ENCODE measurements around the gene HGD. TPM values are rescaled to one million over a fixed set of nuclear protein-coding genes. Genes with fewer than 3 reads are reported as not detected.
"Not testable (repeated sequence)": the region's sequence is repeated elsewhere in the genome, so short reads cannot be mapped to it uniquely, and the experiment has no call there.

The HGD gene
- total and polyA plus RNA-seq, 9 donors = 0.04 to 2.4 (median 0.69) TPM; not detected in 1

DNA sequence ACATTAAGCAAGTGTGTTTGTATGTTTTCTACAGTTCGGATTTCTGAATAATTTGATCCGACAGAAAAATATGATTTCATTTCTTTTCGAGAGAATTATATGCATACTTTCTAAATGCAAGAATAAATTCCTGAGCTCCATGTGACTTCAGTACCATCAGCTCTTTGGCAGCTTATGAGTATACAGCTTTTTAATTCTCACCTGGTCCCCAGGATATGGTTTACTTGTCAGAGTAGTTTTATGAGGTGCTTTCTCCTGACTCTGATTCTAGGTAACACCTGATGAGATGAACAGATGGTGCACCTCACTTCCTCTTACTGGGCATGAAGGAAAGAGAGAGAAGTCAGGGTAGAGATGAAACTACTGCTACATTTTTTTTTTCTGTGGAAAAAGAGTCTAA, 3.1 kb downstream of the HGD start:
- Histone ChIP-seq H3K9me3 (no peaks in the 10 kb centered on the region), H3K4me3 (no peak overlapping the region), H3K27me3 (no peaks in the 10 kb centered on the region), H3K36me3 (no peaks in the 10 kb centered on the region), H3K4me1 (ENCODE audit: insufficient read depth) (no peaks in the 10 kb centered on the region), H3K27ac (peak overlapping the region in 1 of 2 donors; percentile 46)
- DNase-seq = no peak
- WGBS, 3 donors = 1 to 22% (median 4%) methylated on average over 3 of the region's 3 CpGs
- TF ChIP-seq, protein P1, sequence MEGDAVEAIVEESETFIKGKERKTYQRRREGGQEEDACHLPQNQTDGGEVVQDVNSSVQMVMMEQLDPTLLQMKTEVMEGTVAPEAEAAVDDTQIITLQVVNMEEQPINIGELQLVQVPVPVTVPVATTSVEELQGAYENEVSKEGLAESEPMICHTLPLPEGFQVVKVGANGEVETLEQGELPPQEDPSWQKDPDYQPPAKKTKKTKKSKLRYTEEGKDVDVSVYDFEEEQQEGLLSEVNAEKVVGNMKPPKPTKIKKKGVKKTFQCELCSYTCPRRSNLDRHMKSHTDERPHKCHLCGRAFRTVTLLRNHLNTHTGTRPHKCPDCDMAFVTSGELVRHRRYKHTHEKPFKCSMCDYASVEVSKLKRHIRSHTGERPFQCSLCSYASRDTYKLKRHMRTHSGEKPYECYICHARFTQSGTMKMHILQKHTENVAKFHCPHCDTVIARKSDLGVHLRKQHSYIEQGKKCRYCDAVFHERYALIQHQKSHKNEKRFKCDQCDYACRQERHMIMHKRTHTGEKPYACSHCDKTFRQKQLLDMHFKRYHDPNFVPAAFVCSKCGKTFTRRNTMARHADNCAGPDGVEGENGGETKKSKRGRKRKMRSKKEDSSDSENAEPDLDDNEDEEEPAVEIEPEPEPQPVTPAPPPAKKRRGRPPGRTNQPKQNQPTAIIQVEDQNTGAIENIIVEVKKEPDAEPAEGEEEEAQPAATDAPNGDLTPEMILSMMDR (IDR thresholded peaks at IDR 0.05) = no peak
- intact Hi-C loops (cut with DNase I) = loop anchor here in 1 of 4 donors (5.0 kb wide), 1 partner anchor 543 kb away; no protein-coding TSS in a partner anchor

DNA sequence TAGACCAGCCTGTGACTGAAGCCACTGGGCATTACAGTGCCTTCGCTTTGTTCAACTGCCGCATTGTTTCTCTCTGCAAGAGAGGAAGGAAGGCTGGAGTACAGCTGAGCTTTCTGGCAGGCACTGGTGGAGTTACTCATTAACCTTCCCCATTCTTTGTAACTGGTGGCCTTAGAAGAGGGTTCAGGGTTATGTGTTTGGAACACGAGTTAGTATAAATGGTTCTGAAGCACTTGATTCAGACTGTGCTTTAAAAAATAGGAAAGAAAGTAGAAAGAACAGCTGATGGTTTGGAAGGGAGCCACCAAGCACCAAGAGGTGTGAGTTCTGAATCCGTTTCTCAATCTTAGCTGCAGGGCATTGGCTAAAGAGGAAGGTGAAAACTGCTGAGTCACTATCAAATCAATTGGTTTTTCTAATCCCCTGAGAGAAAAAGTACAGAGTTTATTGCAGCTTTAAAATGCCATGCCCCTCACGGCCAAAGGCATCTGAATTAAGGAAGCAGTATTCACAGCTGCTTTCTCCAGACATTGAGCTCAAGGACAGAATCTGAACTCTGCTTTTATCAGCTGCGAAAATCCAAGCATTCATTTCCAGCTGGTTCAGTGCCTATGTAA, 3.6 kb downstream of the HGD start:
- no peaks in the 10 kb centered on the region for H3K9me3 ChIP-seq
- TF ChIP-seq, protein P1 (IDR thresholded peaks at IDR 0.05) = no peak
- TF ChIP-seq POLR2A (IDR thresholded peaks at IDR 0.05) (no peak), EP300 (IDR thresholded peaks at IDR 0.05) (no peak)
- no peaks in the 10 kb centered on the region for H3K27me3 ChIP-seq
- H3K27ac ChIP-seq = peak overlapping the region in 1 of 2 donors; percentile 46
- no peaks in the 10 kb centered on the region for H3K36me3 ChIP-seq
- peak; percentile 57 to 63 (median 60) for DNase-seq
- 1 to 11% (median 2%) methylated on average over 6 of the region's 6 CpGs for WGBS, 3 donors
- H3K4me3 ChIP-seq = no peak overlapping the region
- H3K4me1 ChIP-seq (ENCODE audit: insufficient read depth) = no peaks in the 10 kb centered on the region
- intact Hi-C loops (cut with DNase I) = loop anchor here in 1 of 4 donors (5.0 kb wide), 1 partner anchor 544 kb away; no protein-coding TSS in a partner anchor

DNA sequence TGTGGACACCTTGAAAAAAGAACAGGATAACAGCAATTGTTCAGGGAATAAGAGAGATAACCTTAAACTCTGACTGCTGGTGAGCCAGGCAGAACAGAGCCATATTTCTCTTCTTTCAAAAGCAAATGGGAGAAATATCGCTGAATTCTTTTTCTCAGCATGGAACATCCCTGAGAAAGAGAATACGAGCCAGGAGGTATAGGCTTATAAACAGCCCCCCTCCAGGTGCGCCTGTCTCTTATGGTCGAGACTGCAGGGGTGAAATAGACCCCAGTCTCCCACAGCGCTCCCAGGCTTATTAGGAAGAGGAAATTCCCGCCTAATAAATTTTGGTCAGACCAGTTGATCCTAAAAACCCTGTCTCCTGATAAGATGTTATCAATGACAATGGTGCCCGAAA, 4.8 kb downstream of the HGD start:
- H3K27me3 ChIP-seq = not testable (repeated sequence)

DNA sequence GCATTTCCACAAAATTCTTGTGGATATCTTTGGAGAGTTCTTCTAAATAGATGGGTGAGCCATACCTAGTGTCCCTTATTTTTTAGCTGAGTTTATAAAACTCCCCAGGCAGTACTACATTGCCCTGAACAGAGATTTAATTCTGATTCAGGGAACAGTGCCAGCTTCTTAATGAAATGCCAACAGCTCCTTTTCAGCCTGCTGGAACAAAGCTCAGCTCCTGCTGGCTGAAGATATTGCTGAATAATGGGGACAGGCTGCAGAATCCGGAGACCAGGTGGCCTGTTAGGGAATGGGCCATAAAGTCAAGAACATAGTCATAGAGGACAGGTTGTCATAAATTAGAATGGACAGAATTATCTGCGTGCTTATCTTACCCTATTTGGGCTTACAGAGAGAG, 8.9 kb downstream of the HGD start:
- DNase-seq = no peak
- intact Hi-C loops (cut with DNase I) = no loop called here
- no peaks in the 10 kb centered on the region for H3K36me3 ChIP-seq
- no peaks in the 10 kb centered on the region for H3K27me3 ChIP-seq
- H3K27ac ChIP-seq = no peak overlapping the region
- H3K9me3 ChIP-seq = no peaks in the 10 kb centered on the region
- no peaks in the 10 kb centered on the region for H3K4me1 ChIP-seq (ENCODE audit: insufficient read depth)
- H3K4me3 ChIP-seq = no peak overlapping the region
- TF ChIP-seq POLR2A (IDR thresholded peaks at IDR 0.05) = no peak
- TF ChIP-seq, protein P1 (IDR thresholded peaks at IDR 0.05) = no peak
- TF ChIP-seq EP300 (IDR thresholded peaks at IDR 0.05) = no peak
- 18 to 45% (median 37%) methylated on average over 2 of the region's 2 CpGs for WGBS, 3 donors

More for the DNA sequence above, 4.8 kb downstream of the HGD start:
- not testable (repeated sequence) for H3K4me1 ChIP-seq (ENCODE audit: insufficient read depth); DNase-seq; H3K9me3 ChIP-seq; H3K36me3 ChIP-seq; H3K4me3 ChIP-seq; H3K27ac ChIP-seq
- 93 to 97% (median 94%) methylated on average over 7 of the region's 7 CpGs for whole genome bisulfite sequencing, 3 donors
- intact Hi-C loops (cut with DNase I) = loop anchor here in 1 of 4 donors (5.0 kb wide), 1 partner anchor 545 kb away; no protein-coding TSS in a partner anchor

DNA sequence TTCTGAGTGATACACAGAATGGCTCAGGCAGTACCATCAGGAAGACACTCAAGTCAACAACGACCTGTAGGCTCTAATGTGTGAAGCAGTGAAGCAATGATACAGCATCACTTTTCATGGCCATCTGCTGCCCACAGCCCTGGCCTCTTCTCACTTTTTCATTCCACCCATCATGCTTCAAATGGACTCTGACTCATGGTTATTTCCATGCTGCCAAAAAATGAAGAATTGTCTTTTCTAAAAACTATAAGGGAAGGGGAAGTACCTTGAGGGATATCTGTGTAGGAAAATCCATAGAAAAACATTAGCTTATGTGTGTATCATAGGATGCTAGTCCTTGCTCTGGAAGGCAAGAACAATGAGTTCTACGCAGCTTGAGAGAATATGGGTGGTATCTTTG, 11.5 kb downstream of the HGD start:
- intact Hi-C loops (cut with DNase I) = loop anchor here in 1 of 4 donors (2.0 kb wide), 1 partner anchor 14 kb away; no protein-coding TSS in a partner anchor
- WGBS, 3 donors = 81 to 87% (median 84%) methylated on average over 2 of the region's 2 CpGs
- Histone ChIP-seq H3K4me1 (ENCODE audit: insufficient read depth) (no peaks in the 10 kb centered on the region), H3K27me3 (no peaks in the 10 kb centered on the region), H3K27ac (no peak overlapping the region), H3K36me3 (no peaks in the 10 kb centered on the region), H3K4me3 (no peak overlapping the region), H3K9me3 (no peaks in the 10 kb centered on the region)
- no peak for DNase-seq
- TF ChIP-seq POLR2A (IDR thresholded peaks at IDR 0.05) (no peak), EP300 (IDR thresholded peaks at IDR 0.05) (no peak)
- TF ChIP-seq, protein P1 (IDR thresholded peaks at IDR 0.05) = no peak
